GM12878 (cell line): ENCODE measurements around the gene SUMF1. TPM values are rescaled to one million over a fixed set of nuclear protein-coding genes. Genes with fewer than 3 reads are reported as not detected.

Experiments
- EZH2 ChIP-seq: IDR thresholded peaks from 2 replicates; pipeline ENCODE4 v1.6.1; 2012; ENCODE audit warnings: low read depth, mild to moderate bottlenecking, control low read depth, inconsistent platforms, low read length, borderline replicate concordance; ENCODE audit not compliant: control insufficient read depth
- FOXM1 ChIP-seq: IDR thresholded peaks from 2 replicates; pipeline ENCODE4 v1.6.1; 2012; ENCODE audit warnings: low read depth, mild to moderate bottlenecking, inconsistent platforms, low read length, moderate library complexity
- HCFC1 ChIP-seq: fragments of 150-350 bp; IDR thresholded peaks from 2 replicates; pipeline ENCODE4 v1.6.1; 2014; ENCODE audit warnings: low read length
- ZNF274 ChIP-seq: IDR thresholded peaks from one replicate; pipeline ENCODE4 v1.8.0; 2011; ENCODE audit not compliant: insufficient read length, insufficient read depth
- ZNF622 ChIP-seq: fragments of 450-650 bp; IDR thresholded peaks from 2 replicates; pipeline ENCODE4 v1.6.1; 2017; ENCODE audit warnings: mild to moderate bottlenecking, inconsistent platforms
- polyA plus RNA-seq, 11 experiments: library from polyadenylated mRNA; depleted of rRNA in 4 of 11; unstranded in 6 of 11; stranded (reverse) in 5 of 11; fragments of >200 nt; fragmentation: Nextera tagmentation in 4 of 11; fragmentation: Illumina TruSeq in 1 of 11; extraction: Ambion mirVana in 4 of 11; extraction: Trizol in 1 of 11; gene quantifications; 1 replicate in 1 of 11; 2 replicates in 10 of 11; pipeline versions ENCODE4 v1.2.1 to v1.2.3, GENCODE V29; 2011 to 2016; ENCODE audit warnings: inconsistent platforms in 2 of 11, missing spikeins in 2 of 11, low read depth in 1 of 11
- total RNA-seq, 4 experiments: library from RNA; depleted of rRNA in 3 of 4; stranded (reverse); fragments of >200 nt in 3 of 4; fragmentation: Illumina TruSeq in 1 of 4; extraction: Trizol in 1 of 4; gene quantifications; 2 replicates each; pipeline versions ENCODE4 v1.2.1 to v1.2.3, GENCODE V29; 2013 to 2021
- TF ChIP-seq, protein P1 (sequence below): fragments of 450-650 bp; formaldehyde crosslinking; IDR thresholded peaks from 2 replicates; pipeline ENCODE4 v1.4.0; 2020; ENCODE audit warnings: mild to moderate bottlenecking, moderate library complexity
- TF ChIP-seq, protein P2 (sequence below): fragments of 450-650 bp; formaldehyde crosslinking; IDR thresholded peaks from 2 replicates; pipeline ENCODE4 v1.4.0; 2022; ENCODE audit warnings: mild to moderate bottlenecking, moderate library complexity
- TF ChIP-seq, protein P3 (sequence below): fragments of 450-650 bp; formaldehyde crosslinking; IDR thresholded peaks from 2 replicates; pipeline ENCODE4 v1.5.0; 2022; ENCODE audit warnings: mild to moderate bottlenecking, missing genetic modification characterization
- TF ChIP-seq, protein P4 (sequence below): fragments of 150-350 bp; IDR thresholded peaks from 2 replicates; pipeline ENCODE4 v1.6.1; 2014; ENCODE audit warnings: mild to moderate bottlenecking, low read depth, low read length
- TF ChIP-seq, protein P5 (sequence below): IDR thresholded peaks from 2 replicates; pipeline ENCODE4 v1.6.1; 2012; ENCODE audit warnings: low read depth, low read length, improper control_type of control experiment

The SUMF1 gene
- total and polyA plus RNA-seq, 10 of the 15 experiments (the other 5 are each of a cell fraction or from before 2014, with no cell fraction given) = 3.2 to 14.3 (median 8.5) TPM

DNA sequence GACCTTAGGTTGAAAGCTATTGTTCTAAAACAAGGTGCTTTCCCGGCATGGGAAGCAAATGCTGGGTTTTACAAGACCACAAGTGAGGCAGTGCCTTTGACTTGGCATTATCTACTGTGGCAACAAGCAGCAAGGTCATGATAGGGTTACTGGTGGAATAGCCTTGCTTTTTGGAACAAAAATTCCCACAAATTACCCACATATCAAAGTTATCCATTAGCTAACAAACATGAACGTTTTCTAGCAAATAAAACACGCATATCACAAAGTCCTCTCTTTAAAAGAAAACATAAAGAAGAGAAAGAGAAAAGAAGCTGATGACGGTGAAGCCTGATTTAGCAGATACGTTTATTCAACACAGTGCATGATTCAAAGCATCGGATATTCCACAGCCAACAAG is 106.3 kb downstream of the SUMF1 start (continued):
- TF ChIP-seq, protein P1, sequence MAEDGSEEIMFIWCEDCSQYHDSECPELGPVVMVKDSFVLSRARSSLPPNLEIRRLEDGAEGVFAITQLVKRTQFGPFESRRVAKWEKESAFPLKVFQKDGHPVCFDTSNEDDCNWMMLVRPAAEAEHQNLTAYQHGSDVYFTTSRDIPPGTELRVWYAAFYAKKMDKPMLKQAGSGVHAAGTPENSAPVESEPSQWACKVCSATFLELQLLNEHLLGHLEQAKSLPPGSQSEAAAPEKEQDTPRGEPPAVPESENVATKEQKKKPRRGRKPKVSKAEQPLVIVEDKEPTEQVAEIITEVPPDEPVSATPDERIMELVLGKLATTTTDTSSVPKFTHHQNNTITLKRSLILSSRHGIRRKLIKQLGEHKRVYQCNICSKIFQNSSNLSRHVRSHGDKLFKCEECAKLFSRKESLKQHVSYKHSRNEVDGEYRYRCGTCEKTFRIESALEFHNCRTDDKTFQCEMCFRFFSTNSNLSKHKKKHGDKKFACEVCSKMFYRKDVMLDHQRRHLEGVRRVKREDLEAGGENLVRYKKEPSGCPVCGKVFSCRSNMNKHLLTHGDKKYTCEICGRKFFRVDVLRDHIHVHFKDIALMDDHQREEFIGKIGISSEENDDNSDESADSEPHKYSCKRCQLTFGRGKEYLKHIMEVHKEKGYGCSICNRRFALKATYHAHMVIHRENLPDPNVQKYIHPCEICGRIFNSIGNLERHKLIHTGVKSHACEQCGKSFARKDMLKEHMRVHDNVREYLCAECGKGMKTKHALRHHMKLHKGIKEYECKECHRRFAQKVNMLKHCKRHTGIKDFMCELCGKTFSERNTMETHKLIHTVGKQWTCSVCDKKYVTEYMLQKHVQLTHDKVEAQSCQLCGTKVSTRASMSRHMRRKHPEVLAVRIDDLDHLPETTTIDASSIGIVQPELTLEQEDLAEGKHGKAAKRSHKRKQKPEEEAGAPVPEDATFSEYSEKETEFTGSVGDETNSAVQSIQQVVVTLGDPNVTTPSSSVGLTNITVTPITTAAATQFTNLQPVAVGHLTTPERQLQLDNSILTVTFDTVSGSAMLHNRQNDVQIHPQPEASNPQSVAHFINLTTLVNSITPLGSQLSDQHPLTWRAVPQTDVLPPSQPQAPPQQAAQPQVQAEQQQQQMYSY (CRISPR knock-in tag) = no peak
- TF ChIP-seq HCFC1 (no peak), EZH2 (no peak), FOXM1 (no peak), ZNF274 (no peak), ZNF622 (no peak)
- TF ChIP-seq, protein P2, sequence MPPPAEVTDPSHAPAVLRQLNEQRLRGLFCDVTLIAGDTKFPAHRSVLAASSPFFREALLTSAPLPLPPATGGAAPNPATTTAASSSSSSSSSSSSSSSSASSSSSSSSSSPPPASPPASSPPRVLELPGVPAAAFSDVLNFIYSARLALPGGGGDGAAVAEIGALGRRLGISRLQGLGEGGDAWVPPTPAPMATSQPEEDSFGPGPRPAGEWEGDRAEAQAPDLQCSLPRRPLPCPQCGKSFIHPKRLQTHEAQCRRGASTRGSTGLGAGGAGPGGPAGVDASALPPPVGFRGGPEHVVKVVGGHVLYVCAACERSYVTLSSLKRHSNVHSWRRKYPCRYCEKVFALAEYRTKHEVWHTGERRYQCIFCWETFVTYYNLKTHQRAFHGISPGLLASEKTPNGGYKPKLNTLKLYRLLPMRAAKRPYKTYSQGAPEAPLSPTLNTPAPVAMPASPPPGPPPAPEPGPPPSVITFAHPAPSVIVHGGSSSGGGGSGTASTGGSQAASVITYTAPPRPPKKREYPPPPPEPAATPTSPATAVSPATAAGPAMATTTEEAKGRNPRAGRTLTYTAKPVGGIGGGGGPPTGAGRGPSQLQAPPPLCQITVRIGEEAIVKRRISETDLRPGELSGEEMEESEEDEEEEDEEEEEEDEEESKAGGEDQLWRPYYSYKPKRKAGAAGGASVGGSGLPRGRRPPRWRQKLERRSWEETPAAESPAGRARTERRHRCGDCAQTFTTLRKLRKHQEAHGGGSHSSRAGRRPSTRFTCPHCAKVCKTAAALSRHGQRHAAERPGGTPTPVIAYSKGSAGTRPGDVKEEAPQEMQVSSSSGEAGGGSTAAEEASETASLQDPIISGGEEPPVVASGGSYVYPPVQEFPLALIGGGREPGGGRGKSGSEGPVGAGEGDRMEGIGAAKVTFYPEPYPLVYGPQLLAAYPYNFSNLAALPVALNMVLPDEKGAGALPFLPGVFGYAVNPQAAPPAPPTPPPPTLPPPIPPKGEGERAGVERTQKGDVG (CRISPR knock-in tag) = no peak
- TF ChIP-seq, protein P3, sequence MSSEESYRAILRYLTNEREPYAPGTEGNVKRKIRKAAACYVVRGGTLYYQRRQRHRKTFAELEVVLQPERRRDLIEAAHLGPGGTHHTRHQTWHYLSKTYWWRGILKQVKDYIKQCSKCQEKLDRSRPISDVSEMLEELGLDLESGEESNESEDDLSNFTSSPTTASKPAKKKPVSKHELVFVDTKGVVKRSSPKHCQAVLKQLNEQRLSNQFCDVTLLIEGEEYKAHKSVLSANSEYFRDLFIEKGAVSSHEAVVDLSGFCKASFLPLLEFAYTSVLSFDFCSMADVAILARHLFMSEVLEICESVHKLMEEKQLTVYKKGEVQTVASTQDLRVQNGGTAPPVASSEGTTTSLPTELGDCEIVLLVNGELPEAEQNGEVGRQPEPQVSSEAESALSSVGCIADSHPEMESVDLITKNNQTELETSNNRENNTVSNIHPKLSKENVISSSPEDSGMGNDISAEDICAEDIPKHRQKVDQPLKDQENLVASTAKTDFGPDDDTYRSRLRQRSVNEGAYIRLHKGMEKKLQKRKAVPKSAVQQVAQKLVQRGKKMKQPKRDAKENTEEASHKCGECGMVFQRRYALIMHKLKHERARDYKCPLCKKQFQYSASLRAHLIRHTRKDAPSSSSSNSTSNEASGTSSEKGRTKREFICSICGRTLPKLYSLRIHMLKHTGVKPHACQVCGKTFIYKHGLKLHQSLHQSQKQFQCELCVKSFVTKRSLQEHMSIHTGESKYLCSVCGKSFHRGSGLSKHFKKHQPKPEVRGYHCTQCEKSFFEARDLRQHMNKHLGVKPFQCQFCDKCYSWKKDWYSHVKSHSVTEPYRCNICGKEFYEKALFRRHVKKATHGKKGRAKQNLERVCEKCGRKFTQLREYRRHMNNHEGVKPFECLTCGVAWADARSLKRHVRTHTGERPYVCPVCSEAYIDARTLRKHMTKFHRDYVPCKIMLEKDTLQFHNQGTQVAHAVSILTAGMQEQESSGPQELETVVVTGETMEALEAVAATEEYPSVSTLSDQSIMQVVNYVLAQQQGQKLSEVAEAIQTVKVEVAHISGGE (CRISPR knock-in tag) = no peak
- TF ChIP-seq, protein P4, sequence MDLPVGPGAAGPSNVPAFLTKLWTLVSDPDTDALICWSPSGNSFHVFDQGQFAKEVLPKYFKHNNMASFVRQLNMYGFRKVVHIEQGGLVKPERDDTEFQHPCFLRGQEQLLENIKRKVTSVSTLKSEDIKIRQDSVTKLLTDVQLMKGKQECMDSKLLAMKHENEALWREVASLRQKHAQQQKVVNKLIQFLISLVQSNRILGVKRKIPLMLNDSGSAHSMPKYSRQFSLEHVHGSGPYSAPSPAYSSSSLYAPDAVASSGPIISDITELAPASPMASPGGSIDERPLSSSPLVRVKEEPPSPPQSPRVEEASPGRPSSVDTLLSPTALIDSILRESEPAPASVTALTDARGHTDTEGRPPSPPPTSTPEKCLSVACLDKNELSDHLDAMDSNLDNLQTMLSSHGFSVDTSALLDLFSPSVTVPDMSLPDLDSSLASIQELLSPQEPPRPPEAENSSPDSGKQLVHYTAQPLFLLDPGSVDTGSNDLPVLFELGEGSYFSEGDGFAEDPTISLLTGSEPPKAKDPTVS = no peak
- TF ChIP-seq, protein P5, sequence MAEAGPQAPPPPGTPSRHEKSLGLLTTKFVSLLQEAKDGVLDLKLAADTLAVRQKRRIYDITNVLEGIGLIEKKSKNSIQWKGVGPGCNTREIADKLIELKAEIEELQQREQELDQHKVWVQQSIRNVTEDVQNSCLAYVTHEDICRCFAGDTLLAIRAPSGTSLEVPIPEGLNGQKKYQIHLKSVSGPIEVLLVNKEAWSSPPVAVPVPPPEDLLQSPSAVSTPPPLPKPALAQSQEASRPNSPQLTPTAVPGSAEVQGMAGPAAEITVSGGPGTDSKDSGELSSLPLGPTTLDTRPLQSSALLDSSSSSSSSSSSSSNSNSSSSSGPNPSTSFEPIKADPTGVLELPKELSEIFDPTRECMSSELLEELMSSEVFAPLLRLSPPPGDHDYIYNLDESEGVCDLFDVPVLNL = no peak
